HG02938 (cell line): Measurements from ENCODE around the gene FHL1.
"Not testable (repeated sequence)": the region's sequence is repeated elsewhere in the genome, so short reads cannot be mapped to it uniquely, and the experiment has no call there.

ENCODE experiments used
- ATAC-seq: cut with Tn5 transposase; IDR thresholded peaks from one replicate; pipeline ENCODE4 v1.9.1; 2021; ENCODE audit warnings: mild to moderate bottlenecking, moderate library complexity; ENCODE audit not compliant: unreplicated experiment

Gene FHL1

DNA sequence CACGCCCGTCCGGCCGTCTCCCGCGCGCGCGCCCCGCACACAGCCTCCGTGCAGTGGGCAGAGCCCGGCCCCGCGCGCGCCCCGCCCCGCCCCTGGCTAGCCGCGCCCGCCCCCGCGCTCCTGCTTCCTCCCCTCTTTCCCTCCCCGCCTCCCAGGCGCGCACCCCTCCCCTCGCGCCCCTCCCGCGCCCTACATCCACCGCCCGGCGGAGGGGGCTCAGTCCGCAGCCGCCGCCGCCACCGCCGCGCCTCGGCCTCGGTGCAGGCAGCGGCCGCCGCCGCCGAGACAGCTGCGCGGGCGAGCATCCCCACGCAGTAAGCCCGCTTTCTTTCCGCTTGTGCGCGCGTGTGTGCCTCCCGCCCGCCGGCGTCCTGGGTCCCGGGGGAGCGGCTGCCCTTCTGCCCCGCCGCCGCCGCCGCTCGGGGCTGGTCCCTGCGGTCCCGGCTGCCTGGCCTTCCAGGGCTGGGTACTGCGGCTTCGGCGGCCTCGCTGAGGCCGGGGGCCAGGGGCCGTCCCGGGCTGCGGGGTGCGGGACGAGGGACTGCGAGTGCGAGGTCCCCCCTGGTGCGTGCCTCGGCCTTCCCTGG is at the start of gene FHL1:
TSS of gene FHL1 (plus strand) at position 219 of the 587 bp plus-strand sequence.
- ATAC-seq, result no peak

GRCh38 chrX:136097871-136098805 is 49.2 kb upstream of the FHL1 start:
- ATAC-seq, result no peak

DNA sequence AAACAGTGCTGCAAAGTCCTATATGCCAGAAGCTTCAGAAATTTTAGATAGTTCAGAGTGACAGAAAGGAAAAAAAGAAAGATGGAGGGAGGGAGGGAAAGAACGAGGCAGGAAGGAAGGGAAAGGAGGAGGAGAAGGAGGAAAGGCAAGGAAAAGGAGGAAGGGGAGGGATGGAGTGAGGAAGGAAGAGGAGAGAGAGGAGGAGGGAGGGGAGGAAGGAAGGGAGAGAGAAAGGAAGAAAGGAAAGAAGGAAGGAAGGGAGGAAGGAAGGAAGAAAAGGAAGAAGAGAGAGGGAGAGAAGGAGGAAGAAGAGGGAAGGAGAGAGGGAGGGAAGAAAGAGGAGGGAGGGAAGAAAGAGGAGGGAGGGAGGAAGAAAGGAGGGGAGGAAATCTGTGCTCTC is 42.4 kb upstream of the FHL1 start:
- no peak for ATAC-seq

DNA sequence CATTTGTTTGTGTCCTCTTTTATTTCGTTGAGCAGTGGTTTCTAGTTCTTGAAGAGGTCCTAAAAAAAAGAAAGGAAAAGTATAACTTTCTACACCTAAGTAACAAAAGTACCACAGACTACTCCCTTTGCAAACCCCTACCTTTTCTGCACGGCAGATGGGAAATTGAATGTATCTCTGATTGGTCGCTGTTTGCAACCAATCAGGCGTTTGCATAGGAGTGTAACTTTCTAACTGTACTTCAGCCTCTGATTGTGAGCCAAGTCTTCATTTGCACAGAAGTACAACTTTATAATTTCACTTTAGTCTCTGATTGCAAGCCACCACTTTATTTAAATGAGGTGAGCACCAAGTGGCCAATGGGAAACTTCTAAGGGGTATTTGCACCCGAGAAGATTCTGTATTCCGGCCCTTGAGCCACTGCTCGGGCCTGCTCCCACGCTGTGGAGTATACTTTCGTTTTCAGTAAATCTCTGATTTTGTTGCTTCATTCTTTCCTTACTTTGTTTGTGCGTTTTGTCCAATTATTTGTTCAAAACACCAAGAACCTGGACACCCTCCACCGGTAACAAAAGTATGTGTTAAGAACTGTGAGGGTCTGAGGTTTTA is 40.3 kb upstream of the FHL1 start:
- no peak for ATAC-seq

DNA sequence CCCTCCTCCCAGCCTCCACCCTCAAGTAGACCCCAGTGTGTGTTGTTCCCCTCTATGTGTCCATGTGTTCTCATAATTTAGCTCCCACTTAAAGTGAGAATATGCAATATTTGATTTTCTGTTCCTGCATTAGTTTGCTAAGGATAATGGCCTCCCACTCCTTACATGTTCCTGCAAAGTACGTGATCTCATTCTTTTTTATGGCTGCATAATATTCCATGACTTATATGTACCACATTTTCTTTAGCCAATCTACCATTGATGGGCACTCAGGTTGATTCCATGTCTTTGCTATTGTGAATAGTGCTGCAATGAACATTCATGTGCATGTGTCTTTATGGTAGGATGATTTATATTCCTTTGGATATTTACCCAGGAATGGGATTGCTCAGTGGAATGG is 38.4 kb upstream of the FHL1 start:
- ATAC-seq, result not testable (repeated sequence)

- ATAC-seq, result no peak
Measured at GRCh38 chrX:136112286-136112685, 35.0 kb upstream of the FHL1 start.

DNA sequence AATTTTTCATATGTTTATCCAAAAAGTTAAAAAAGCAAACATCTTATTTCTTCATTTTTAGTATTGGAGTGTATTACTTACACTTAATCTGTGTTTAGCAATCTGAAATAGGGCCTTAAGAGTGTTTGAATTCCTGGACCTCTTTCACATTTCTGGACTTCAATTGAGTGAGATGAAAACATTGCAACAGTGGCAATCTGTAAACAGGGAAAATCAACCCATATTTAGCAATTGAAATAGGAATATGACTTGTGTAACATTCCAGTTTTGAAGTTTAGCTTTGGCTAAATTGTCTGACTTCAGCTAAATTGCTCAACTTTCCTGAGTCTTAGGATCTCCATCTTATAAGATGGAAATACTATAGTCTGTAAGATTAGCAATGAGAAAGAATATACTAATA is 34.6 kb upstream of the FHL1 start:
- ATAC-seq, result no peak

GRCh38 chrX:136115126-136115903 is 32.0 kb upstream of the FHL1 start:
- ATAC-seq, result no peak

- ATAC-seq, result no peak
Measured at GRCh38 chrX:136115904-136116297, 31.4 kb upstream of the FHL1 start.

GRCh38 chrX:136121788-136122187 is 25.5 kb upstream of the FHL1 start:
- ATAC-seq, result no peak

DNA sequence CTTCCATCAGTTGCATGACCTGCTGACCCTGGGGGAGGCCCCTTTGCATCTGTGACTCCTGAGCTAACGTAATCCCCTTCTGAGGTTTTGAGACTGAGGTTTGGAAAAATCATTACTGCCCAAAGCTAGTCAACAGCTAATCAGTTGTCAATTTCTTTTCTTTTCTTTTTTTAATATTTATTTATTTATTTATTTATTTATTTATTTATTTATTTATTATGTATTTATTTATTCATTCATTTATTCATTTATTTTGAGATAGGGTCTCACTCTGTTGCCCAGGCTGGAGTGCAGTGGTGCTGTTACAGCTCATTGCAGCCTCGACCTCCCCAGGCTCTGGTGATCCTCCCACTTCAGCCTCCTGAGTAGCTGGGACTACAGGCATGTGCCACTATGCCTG is 25.1 kb upstream of the FHL1 start:
- no peak for ATAC-seq

GRCh38 chrX:136125106-136125505 is 22.2 kb upstream of the FHL1 start:
- ATAC-seq, result no peak

DNA sequence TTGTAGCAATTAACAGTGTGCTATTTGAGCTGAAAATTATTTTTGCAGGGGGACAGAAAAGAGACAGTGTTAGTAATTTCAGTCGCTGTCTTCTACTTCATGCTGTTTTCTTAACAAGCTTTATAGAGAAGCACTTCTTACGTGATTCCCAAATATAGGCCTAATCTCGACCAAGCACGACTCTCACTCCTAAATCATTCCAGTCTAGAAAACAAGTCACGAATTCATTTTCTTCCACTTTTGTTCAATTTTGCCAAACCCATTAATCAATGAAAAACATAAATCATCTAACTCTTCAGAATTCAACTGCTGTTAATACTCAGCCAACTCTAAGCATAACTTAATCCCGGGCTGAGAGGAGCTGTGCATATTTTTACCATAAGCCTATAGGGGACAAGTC is 21.0 kb upstream of the FHL1 start:
- ATAC-seq, result no peak

- ATAC-seq, result no peak
Measured at GRCh38 chrX:136126872-136127406, 20.4 kb upstream of the FHL1 start.

- no peak for ATAC-seq
Measured at GRCh38 chrX:136128743-136129142, 18.6 kb upstream of the FHL1 start.

GRCh38 chrX:136130931-136131833 is 16.2 kb upstream of the FHL1 start:
- ATAC-seq, result no peak

DNA sequence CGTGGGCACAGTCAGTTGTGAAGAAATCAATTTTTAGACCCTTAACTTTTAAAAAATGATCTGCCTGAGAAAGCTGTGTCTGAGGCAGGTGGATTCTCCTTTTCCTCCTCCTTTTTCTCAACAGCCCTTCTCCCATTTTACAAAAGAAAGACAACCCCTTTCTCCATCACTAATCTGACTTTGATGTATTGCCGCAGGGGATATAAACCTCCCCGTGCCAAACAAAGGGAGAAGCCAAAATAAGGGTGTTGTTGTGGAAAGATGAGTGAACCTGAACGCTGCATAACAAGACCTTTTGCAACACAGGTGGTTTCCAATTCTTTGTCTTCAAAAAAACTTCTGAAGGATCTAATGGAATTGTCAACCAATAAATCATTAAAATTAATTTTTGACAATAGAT is 8.4 kb upstream of the FHL1 start:
- ATAC-seq, result no peak

- no peak for ATAC-seq
Measured at GRCh38 chrX:136141569-136141968, 5.8 kb upstream of the FHL1 start.

DNA sequence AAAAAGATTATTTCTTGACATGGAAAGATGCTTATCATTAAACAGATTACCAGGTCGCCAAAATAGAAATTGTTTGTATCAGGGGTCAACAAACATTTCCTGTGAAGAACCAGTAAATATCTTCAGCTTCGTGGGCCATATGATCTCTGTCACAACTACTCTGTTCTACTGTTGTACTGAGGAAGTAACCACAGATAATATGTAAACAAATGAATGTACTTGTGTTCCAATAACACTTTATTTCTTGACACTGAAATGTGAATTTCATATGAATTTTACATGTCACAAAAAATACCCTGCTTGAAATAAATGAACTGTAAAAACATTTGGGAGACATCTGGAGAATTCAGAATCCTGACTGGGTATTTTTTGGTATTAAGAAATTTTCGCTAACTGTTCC is 4.7 kb upstream of the FHL1 start:
- no peak for ATAC-seq

- ATAC-seq, result no peak
Measured at GRCh38 chrX:136143711-136144110, 3.6 kb upstream of the FHL1 start.
